GM19099 (cell line): ENCODE results near the gene C14orf132.

Experiments
- POLR2A ChIP-seq: IDR thresholded peaks from 3 replicates; pipeline ENCODE4 v1.6.1; 2011; ENCODE audit warnings: low read depth; ENCODE audit not compliant: insufficient read length; ENCODE audit errors: extremely low read depth

Gene C14orf132

GRCh38 chr14:96038920-96039632, at the start of gene C14orf132:
Gene C14orf132 (plus strand): TSS chr14:96039362. CDS start chr14:96039501, 139 bp downstream.
- TF ChIP-seq POLR2A, result no peak

GRCh38 chr14:95993768-95994592, 45.2 kb upstream of the C14orf132 start:
- no peak for TF ChIP-seq POLR2A

- TF ChIP-seq POLR2A, result no peak
These were observed 44.6 kb upstream of the C14orf132 start for GRCh38 chr14:95994593-95994928.

- no peak for TF ChIP-seq POLR2A
These were observed 40.5 kb upstream of the C14orf132 start for GRCh38 chr14:95998656-95999055.

- TF ChIP-seq POLR2A, result no peak
These were observed 37.2 kb upstream of the C14orf132 start for GRCh38 chr14:96001866-96002497.

- TF ChIP-seq POLR2A, result no peak
These were observed 36.7 kb upstream of the C14orf132 start for GRCh38 chr14:96002498-96002884.

GRCh38 chr14:96011131-96011530, 28.0 kb upstream of the C14orf132 start:
- TF ChIP-seq POLR2A, result no peak

- TF ChIP-seq POLR2A, result no peak
These were observed 27.6 kb upstream of the C14orf132 start for GRCh38 chr14:96011607-96012006.

GRCh38 chr14:96014176-96014575, 25.0 kb upstream of the C14orf132 start:
- no peak for TF ChIP-seq POLR2A

GRCh38 chr14:96016501-96017160, 22.5 kb upstream of the C14orf132 start:
- no peak for TF ChIP-seq POLR2A

- TF ChIP-seq POLR2A, result no peak
These were observed 21.3 kb upstream of the C14orf132 start for GRCh38 chr14:96017882-96018281.

- TF ChIP-seq POLR2A, result no peak
These were observed 11.5 kb upstream of the C14orf132 start for GRCh38 chr14:96027431-96028355.

GRCh38 chr14:96029089-96029645, 10.0 kb upstream of the C14orf132 start:
- TF ChIP-seq POLR2A, result no peak

- no peak for TF ChIP-seq POLR2A
These were observed 8.9 kb upstream of the C14orf132 start for GRCh38 chr14:96030108-96030760.

- TF ChIP-seq POLR2A, result no peak
These were observed 7.5 kb upstream of the C14orf132 start for GRCh38 chr14:96031691-96032090.
